Activated CD8-positive, alpha-beta T cell treated with anti-CD3 and anti-CD28 coated beads, Interleukin-2, amount 10 ng/mL, durations not matched to agents 7 days and 5 days (primary cell): Measurements from ENCODE around the gene RNF215. TPM values are rescaled to one million over a fixed set of nuclear protein-coding genes. Genes with fewer than 3 reads are reported as not detected.

Source experiments
- ATAC-seq: fragments of 150-1000 bp; cut with Tn5 transposase; one replicate; pipeline ENCODE4 v1.10.0; 2021; ENCODE audit warnings: moderate library complexity
- CTCF ChIA-PET: fragments of 350-600 bp; sonication (Branson Sonifier 250); formaldehyde crosslinking; loops from one replicate; lab custom pipeline; 2021; ENCODE audit warnings: antibody characterized with exemption; lab: Charles Lee
- POLR2A ChIA-PET: fragments of 350-600 bp; sonication (Branson Sonifier 250); formaldehyde crosslinking; loops from one replicate; lab custom pipeline; 2021; ENCODE audit warnings: antibody characterized with exemption; lab: Charles Lee
- DNase-seq: peaks from one replicate; pipeline ENCODE4 v3.0.0-alpha.2; 2020
- H3K27ac Mint-ChIP-seq: one replicate; pipeline ENCODE4 v1.8.0; 2021; ENCODE audit warnings: mild to moderate bottlenecking, mixed read lengths
- H3K27me3 Mint-ChIP-seq: one replicate; pipeline ENCODE4 v1.8.0; 2021; ENCODE audit warnings: low read depth, mixed read lengths
- H3K36me3 Mint-ChIP-seq: one replicate; pipeline ENCODE4 v1.8.0; 2021; ENCODE audit warnings: low read depth, mixed read lengths
- H3K4me1 Mint-ChIP-seq: one replicate; pipeline ENCODE4 v1.8.0; 2021; ENCODE audit warnings: low read depth, mixed read lengths
- H3K4me3 Mint-ChIP-seq: one replicate; pipeline ENCODE4 v1.8.0; 2021; ENCODE audit warnings: mild to moderate bottlenecking, mixed read lengths
- H3K9me3 Mint-ChIP-seq: one replicate; pipeline ENCODE4 v1.8.0; 2022; ENCODE audit warnings: mixed read lengths; ENCODE audit not compliant: insufficient read depth
- total RNA-seq, 2 experiments: library from RNA; stranded (reverse); gene quantifications; one replicate each; pipeline ENCODE4 v1.2.3, GENCODE V29; 2021

RNF215 gene
- total RNA-seq, 2 experiments from 2014 or later: 12.0 to 14.6 TPM

DNA sequence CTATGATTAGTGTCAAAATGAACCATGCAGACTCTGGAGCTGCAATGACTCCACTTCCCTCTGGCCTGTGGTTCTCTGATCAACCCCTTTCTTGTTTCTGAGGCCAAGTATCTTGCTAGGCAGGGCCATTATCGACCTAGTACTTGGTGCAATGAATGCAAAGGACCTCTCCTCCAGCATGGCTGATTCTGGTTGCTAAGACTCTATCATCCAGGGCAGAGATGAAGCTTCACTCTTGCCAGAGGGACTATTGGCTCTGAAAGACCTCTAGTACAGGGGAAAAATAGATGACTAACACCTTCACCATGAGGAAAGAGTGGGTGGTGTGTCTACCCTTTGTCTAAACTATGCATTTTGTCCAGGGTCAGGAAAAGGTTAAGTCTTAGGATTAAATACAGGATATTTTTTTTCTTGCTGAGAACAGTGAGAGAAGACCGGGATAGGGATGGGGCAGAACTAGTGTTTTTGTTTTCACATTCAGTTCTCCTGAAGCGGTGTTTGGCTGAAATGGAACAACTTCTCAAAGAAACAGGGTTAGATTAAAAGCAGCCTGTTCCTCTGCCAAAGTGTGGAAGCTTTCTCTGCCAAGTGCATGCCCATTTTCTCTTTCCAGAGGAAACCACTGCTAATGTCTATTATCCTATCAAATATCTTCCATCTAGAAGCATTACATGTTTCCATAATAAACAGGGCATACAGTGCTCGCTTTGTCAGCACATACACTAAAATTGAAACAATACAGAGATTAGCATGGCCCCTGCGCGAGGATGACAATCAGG lies 33.3 kb upstream of the RNF215 start:
- H3K4me1 Mint-ChIP-seq: peaks cover 38% of the 10 kb centered on the region
- CTCF ChIA-PET: interaction anchor here (5.2 kb wide), 1 partner anchor 132 kb away, joined by 50 read pairs; the partner anchor contains the start of gene CASTOR1
- DNase-seq: no peak
- ATAC-seq: no peak
- H3K4me3 Mint-ChIP-seq: no peak overlapping the region
- no peaks in the 10 kb centered on the region for H3K9me3 Mint-ChIP-seq
- H3K27ac Mint-ChIP-seq: peak overlapping the region; percentile 48
- POLR2A ChIA-PET: interaction anchor here (1.5 kb wide), 1 partner anchor 21 kb away, joined by 3 read pairs; no protein-coding TSS in a partner anchor
- peaks cover 60% of the 10 kb centered on the region for H3K36me3 Mint-ChIP-seq
- no peaks in the 10 kb centered on the region for H3K27me3 Mint-ChIP-seq

DNA sequence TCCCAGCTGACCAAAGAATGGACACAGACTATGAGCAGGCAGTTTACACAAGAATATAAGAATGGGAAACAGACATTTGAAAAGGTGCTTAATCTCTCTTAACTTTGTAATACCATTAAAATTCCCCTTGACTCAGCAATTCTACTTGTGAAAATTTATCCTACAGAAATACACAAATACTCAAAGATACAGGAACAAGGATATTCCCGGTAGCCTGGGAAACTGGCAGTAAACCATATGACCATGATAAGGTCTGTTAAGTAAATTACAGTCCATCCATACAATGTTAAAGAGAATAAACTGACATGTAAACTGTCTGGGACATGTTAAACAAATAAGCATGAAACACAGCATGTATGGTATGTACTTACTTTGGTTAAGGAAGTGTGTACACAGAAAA lies 29.6 kb upstream of the RNF215 start:
- Mint-ChIP-seq H3K4me3 (no peak overlapping the region), H3K27me3 (no peaks in the 10 kb centered on the region), H3K36me3 (peaks cover 69% of the 10 kb centered on the region), H3K27ac (no peak overlapping the region), H3K9me3 (no peaks in the 10 kb centered on the region), H3K4me1 (peaks cover 24% of the 10 kb centered on the region)
- POLR2A ChIA-PET: no interaction called here
- ATAC-seq: no peak
- no peak for DNase-seq
- CTCF ChIA-PET: interaction anchor here (1.0 kb wide), 1 partner anchor 15 kb away, joined by 3 read pairs; no protein-coding TSS in a partner anchor

DNA sequence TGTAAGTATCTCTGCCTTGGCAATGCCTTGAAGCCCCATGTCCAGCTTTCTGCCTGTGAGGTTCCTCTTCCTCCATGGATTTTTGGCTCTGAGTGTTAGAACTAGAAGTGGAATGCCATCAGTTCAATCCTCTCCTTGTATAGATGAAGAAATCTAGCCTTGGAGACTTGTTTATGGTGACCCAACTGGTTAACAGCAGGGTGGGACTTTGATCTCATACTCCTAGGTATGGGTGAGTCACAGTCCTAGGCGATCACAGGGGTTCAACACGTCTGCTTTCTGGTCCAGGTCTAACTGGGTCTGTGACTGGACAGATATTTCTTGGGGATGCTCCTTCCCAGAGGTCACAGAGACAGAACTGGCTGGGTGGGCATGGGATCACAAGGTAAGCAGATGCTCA lies 29.2 kb upstream of the RNF215 start:
- H3K9me3 Mint-ChIP-seq: no peaks in the 10 kb centered on the region
- ChIA-PET POLR2A (no interaction called here), CTCF (no interaction called here)
- no peak overlapping the region for H3K4me3 Mint-ChIP-seq
- no peaks in the 10 kb centered on the region for H3K27me3 Mint-ChIP-seq
- peaks cover 67% of the 10 kb centered on the region for H3K36me3 Mint-ChIP-seq
- DNase-seq (no peak), ATAC-seq (no peak)
- H3K27ac Mint-ChIP-seq: peak overlapping the region; percentile 43
- H3K4me1 Mint-ChIP-seq: peaks cover 20% of the 10 kb centered on the region

DNA sequence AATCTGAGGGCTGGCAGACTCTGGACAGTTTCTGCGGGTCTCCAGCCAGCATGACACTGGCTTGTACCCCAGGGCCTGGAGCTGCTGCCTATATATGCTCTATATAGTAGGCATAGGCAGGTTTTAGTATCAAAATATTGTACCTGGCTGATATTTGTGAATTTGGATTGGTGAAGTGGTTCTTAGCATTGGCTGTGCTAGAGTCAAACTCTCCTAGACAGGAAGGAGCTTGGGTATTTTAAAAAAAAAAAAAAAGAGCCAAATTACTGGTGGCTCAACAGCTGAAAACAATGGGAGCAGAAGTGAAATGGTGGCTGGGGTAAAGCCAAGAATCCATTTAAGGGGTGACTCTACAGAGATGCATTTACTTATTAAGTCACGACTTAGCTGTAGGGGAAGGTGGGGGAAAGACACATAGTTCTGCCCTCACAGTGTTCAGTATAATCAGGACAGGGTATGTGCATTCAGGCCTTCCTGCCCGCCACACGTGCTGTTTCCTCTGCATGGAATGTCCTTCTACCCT lies 27.4 kb upstream of the RNF215 start:
- H3K4me3 Mint-ChIP-seq: no peak overlapping the region

DNA sequence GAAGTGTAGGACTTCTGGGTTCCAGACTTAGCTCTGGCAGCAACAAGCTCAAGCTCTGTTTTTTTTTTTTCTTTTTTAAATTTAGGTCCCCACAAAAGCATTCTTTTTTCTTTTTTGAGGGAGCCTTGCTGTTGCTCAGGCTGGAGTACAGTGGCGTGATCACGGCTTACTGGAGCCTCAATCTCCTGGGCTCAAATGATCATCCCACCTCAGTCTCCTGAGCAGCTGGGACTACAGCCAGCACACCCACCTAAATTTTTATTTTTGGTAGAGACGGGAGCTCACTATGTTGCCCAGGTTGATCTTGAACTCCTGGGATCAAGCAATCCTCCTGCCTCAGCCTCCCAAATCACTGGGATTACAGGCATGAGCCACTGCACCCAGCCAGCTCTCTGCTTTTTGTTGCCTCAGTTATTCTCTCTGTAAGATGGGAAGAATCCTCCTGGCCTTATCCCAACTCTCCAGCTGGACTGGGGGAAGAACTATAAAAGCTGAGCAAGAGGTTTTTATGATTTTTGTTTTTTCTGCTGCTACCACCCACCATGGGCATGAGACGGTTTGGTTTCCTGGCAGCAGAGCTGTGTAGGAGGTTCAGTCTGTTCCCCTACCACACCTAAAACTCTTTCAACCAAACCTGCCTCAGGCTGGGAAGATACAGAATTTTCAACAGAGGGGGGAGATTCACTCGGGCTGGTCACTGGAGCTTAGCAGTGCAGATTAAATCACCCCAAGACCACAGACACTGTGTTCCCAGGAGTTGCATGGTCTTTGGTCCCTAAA lies 26.7 kb upstream of the RNF215 start:
- Mint-ChIP-seq H3K27ac (peak overlapping the region; percentile 49), H3K9me3 (no peaks in the 10 kb centered on the region), H3K27me3 (no peaks in the 10 kb centered on the region), H3K4me1 (peaks cover 11% of the 10 kb centered on the region), H3K4me3 (no peak overlapping the region), H3K36me3 (peaks cover 62% of the 10 kb centered on the region)
- ChIA-PET CTCF (interaction anchor here (1.0 to 2.5 kb wide), 9 partner anchors 8 to 32 kb away, joined by 3 to 15 read pairs (median 7); partner anchors contain the start of genes MTFP1 and SEC14L2), POLR2A (interaction anchor here (1.4 to 2.2 kb wide), 2 partner anchors 9 to 17 kb away, joined by 9 to 17 read pairs; partner anchors contain the start of gene SEC14L2)
- no peak for ATAC-seq
- no peak for DNase-seq

More for the DNA sequence above, 27.4 kb upstream of the RNF215 start:
- Mint-ChIP-seq H3K27ac (peak overlapping the region; percentile 49), H3K9me3 (no peaks in the 10 kb centered on the region), H3K4me1 (peaks cover 9% of the 10 kb centered on the region), H3K36me3 (peaks cover 64% of the 10 kb centered on the region), H3K27me3 (no peaks in the 10 kb centered on the region)
- no peak for ATAC-seq
- POLR2A ChIA-PET: interaction anchor here (1.4 to 2.2 kb wide), 2 partner anchors 9 to 17 kb away, joined by 9 to 17 read pairs; partner anchors contain the start of gene SEC14L2
- CTCF ChIA-PET: interaction anchor here (0.9 to 2.5 kb wide), 6 partner anchors 10 to 31 kb away, joined by 3 to 15 read pairs (median 11); partner anchors contain the start of genes MTFP1, RNF215 and SEC14L2
- DNase-seq: no peak

DNA sequence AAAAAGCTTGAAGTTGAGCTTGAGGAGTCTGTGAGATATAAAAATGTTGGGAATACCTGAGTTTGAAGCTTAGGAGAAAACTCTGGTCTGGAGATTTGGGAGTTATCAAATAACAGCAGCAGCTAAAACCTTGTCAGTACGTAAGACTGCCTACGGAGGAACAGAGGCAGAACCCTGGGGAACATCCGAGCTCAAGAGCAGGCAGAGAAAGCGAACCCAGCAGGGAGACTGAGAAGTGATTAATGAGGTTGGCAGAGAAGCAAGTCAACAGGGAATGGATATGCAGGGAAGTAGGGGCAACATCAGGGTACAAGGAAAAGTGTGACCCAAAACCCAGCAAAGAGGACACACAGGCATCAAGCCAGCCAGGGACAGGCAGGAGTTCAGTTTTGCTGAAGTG lies 25.8 kb upstream of the RNF215 start:
- H3K27me3 Mint-ChIP-seq: no peaks in the 10 kb centered on the region
- ChIA-PET POLR2A (interaction anchor here (2.2 kb wide), 1 partner anchor 10 kb away, joined by 17 read pairs; no protein-coding TSS in a partner anchor), CTCF (interaction anchor here (1.0 to 5.3 kb wide), 7 partner anchors 9 to 124 kb away, joined by 3 to 26 read pairs (median 6); partner anchors contain the start of gene SEC14L2)
- no peak overlapping the region for H3K4me3 Mint-ChIP-seq
- ATAC-seq: no peak
- DNase-seq: no peak
- H3K4me1 Mint-ChIP-seq: peaks cover 18% of the 10 kb centered on the region
- no peaks in the 10 kb centered on the region for H3K9me3 Mint-ChIP-seq
- H3K27ac Mint-ChIP-seq: no peak overlapping the region
- peaks cover 55% of the 10 kb centered on the region for H3K36me3 Mint-ChIP-seq

DNA sequence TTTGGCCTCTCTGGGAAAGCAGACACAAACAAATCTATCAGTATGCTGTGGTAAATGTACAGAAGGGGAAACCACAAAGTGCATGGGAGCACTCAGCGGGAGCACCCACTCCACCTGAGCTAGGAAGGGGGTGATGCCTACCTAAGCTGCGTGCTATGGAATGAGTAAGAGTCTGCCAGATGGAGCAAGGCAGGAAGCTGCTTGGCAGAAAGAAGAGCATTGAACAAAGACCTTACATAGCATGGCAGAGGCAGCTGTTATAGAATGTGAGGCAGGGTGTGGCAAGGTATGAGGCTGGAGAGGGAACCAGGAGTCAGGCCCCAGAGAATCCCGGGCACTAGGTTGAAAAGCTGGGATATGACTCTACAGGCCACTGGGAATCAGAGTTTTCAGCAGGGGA lies 24.6 kb upstream of the RNF215 start:
- no peaks in the 10 kb centered on the region for H3K9me3 Mint-ChIP-seq
- H3K27me3 Mint-ChIP-seq: no peaks in the 10 kb centered on the region
- POLR2A ChIA-PET: interaction anchor here (0.9 to 2.7 kb wide), 2 partner anchors 12 to 15 kb away, joined by 3 to 11 read pairs; partner anchors contain the start of gene SEC14L2
- ATAC-seq: no peak
- H3K36me3 Mint-ChIP-seq: peaks cover 49% of the 10 kb centered on the region
- H3K4me3 Mint-ChIP-seq: no peak overlapping the region
- CTCF ChIA-PET: interaction anchor here (1.2 to 5.3 kb wide), 6 partner anchors 10 to 304 kb away, joined by 3 to 26 read pairs (median 4); no protein-coding TSS in a partner anchor
- H3K27ac Mint-ChIP-seq: no peak overlapping the region
- H3K4me1 Mint-ChIP-seq: peaks cover 18% of the 10 kb centered on the region
- DNase-seq: no peak

DNA sequence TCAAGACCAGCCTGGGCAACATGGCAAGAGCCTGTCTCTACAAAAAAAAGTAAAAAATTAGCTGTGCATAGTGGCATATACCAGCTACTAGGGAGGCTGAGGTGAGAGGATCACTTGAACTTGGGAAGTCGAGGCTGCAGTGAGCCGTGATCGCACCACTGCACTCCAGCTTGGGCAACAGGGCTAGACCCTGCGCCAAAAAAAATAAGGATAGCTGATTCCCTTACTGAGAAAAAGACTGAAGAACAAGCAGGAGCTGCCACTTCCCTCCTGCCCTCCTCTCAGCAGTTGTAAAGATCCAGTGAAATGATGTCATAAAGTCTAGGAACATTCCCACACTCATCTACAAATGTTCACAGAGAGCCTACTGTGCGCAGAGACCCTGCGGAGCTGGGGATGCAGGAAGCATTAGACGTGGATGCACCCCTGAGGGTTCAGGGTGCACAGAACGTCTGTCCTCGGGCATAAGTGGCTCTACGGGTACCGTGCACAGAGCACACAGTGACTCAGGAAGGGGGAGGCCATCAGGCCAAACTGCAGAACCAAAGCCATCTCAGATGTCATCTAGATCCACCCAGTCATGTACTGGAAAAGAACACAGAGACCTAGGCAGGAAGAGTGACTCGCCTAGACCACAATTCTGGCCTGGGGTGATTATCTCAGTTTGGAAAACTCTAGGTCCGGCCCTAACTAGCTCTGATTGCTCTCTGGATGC lies 21.3 kb upstream of the RNF215 start:
- Mint-ChIP-seq H3K27me3 (no peaks in the 10 kb centered on the region), H3K4me1 (peaks cover 8% of the 10 kb centered on the region), H3K36me3 (peaks cover 33% of the 10 kb centered on the region), H3K4me3 (no peak overlapping the region), H3K27ac (no peak overlapping the region), H3K9me3 (no peaks in the 10 kb centered on the region)
- DNase-seq: no peak
- POLR2A ChIA-PET: no interaction called here
- ATAC-seq: no peak
- CTCF ChIA-PET: interaction anchor here (1.0 to 5.3 kb wide), 4 partner anchors 13 to 76 kb away, joined by 3 to 26 read pairs (median 6); no protein-coding TSS in a partner anchor

DNA sequence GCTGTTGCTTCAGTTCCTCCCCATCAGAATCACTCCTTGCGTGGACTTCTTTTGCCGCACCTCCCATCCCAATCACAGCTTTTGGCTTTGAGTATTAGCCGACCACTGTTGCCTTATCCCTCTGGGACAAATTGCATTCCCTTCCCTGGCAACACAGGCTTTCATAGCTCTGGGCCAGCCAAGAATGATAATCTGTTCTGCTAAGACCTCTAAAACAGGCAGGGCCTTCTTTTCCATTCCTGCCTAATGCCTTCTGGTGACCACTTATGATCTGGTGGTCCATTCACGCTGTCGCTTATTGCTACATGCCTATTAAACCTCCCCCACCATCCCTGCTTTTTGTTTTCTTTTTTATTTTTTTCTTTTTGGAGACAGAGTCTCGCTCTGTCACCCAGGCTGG lies 19.2 kb upstream of the RNF215 start:
- Mint-ChIP-seq H3K9me3 (no peaks in the 10 kb centered on the region), H3K4me1 (peaks cover 11% of the 10 kb centered on the region), H3K27me3 (no peaks in the 10 kb centered on the region), H3K27ac (no peak overlapping the region), H3K4me3 (no peak overlapping the region), H3K36me3 (peaks cover 24% of the 10 kb centered on the region)
- ChIA-PET POLR2A (interaction anchor here (2.0 kb wide), 1 partner anchor 17 kb away, joined by 9 read pairs; no protein-coding TSS in a partner anchor), CTCF (interaction anchor here (1.0 to 2.7 kb wide), 4 partner anchors 9 to 31 kb away, joined by 3 to 18 read pairs (median 3); partner anchors contain the start of genes MTFP1, RNF215 and SEC14L2)
- DNase-seq: no peak
- no peak for ATAC-seq

DNA sequence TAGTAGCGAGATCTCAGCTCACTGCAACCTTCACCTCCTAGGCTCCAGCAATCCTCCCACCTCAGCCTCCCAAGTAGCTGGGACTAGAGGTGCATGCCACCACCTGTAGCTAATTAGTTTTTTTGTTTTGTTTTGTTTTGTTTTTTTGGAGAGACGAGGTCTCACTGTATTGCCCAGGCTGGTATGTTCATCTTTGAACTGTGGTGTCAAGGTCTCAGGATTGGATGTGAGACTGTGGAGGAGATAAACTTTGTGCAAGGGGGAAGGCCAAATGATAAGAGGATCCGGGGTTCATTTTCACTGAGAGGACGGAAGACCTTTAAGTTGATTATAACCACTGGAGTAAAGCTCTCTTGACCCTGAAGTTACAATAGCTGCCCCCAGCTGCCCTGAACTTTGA lies 18.5 kb upstream of the RNF215 start:
- POLR2A ChIA-PET: interaction anchor here (2.0 kb wide), 1 partner anchor 18 kb away, joined by 9 read pairs; no protein-coding TSS in a partner anchor
- Mint-ChIP-seq H3K9me3 (no peaks in the 10 kb centered on the region), H3K27ac (no peak overlapping the region), H3K4me3 (no peak overlapping the region), H3K4me1 (peaks cover 11% of the 10 kb centered on the region), H3K27me3 (no peaks in the 10 kb centered on the region), H3K36me3 (peaks cover 21% of the 10 kb centered on the region)
- ATAC-seq: no peak
- no peak for DNase-seq
- CTCF ChIA-PET: interaction anchor here (1.1 to 2.7 kb wide), 4 partner anchors 9 to 32 kb away, joined by 3 to 18 read pairs (median 3); partner anchors contain the start of genes MTFP1 and SEC14L2
